Measurements from ENCODE around the gene CDKN2D.

The CDKN2D gene

DNA sequence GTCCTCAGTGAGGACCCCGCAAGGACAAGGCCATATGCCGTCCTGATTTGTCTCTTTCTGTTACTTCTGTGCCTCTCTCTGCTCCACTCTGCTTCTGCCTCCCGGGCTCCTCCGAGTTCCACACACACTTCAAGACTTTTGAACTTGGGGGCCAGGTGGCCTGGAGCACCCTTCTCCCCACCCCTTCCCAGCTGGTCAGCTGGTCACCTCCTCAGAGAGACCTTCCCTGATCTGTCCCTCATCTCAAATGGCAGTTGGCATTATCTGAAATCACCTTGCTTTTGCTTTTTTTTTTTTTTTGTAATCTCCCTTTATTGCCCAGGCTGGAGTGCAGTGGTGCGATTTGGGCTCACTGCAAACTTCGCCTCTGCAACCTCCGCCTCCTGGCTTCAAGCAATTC, 49.4 kb downstream of the CDKN2D start:
- no peak overlapping the region for H3K4me3 ChIP-seq (ENCODE audit: low read depth, low read length)
- TF ChIP-seq CTCF (IDR thresholded peaks at IDR 0.05; ENCODE audit: low read depth, low read length) = no peak

DNA sequence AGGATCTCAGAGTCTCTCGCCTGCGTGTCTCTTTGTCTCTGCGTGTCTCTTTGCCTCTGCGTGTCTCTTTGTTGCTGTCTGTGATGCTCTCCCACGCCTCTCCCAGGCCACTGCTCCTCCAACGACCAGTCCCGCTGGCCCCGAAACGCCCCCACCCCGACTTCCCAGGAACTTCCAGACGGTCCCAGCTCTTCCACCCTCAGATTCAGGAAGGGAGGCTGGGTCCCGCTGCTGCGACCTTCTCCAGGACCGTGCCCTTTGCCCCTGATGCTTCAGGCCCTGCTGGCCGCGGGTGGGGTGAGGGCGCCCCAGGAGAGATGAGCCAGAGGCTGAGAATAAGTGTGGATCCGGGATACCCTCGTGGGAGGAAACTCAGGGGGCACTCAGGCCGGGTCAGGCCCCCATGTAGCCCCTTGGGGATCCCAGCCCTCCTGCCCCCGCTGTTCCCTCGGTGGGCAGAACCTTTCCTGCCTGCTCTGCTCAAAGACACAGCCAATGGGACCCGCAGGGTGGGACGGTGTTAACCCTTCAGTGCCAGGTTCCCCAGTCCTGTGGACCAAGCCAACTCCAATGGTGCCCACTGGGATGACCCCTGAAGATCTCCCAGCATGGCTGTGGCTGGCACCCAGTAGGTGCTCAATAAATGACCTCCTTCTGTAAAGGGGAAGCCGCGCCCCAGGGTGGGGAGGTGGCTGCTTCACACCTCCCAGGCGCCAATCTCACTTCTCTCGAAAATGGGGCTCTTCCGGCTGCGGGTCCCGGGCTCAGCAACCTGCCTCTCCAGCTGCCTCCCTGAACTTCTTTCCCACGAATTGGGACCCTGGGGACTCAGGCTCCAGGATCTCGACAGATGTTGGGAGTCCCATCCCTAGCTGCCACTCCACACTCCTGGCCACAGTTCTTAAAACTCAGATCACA, 50.1 kb downstream of the CDKN2D start:
- no peak for TF ChIP-seq CTCF (IDR thresholded peaks at IDR 0.05; ENCODE audit: low read depth, low read length)
- no peak overlapping the region for H3K4me3 ChIP-seq (ENCODE audit: low read depth, low read length)

DNA sequence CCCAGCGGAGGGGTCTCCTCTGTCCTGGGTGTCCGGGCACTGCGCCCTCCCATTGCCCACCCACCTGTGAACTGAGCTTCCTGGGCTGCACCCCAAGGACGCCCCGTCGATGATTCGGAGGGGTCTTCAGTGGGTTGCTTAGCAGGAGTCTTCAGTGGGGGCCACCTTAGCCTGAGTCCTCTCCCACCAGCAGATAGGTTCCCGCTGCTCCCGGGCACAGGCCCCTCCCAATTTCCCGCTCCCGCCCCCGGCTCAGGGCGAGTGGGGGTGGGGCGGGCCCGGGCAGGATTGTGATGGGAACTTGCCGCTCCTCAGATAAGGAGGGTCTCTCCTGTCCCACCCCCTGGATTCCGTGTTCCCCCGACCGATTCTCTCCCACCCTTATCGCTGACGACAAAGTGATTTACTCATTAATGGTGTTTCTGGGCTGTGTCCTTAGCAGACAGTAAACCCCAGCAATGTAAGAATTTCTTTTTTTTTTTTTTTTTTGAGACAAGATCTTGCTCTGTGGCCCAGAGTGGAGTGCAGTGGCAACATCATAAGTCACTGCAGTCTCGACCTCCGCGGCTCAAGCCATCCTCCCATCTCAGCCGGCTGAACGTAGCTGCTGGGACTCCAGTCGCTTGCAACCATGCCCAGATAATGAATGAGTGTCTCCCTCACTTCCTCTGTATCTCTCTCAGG, 50.9 kb downstream of the CDKN2D start:
- H3K4me3 ChIP-seq (ENCODE audit: low read depth, low read length) = peak overlapping the region; percentile 40
- no peak for TF ChIP-seq CTCF (IDR thresholded peaks at IDR 0.05; ENCODE audit: low read depth, low read length)

DNA sequence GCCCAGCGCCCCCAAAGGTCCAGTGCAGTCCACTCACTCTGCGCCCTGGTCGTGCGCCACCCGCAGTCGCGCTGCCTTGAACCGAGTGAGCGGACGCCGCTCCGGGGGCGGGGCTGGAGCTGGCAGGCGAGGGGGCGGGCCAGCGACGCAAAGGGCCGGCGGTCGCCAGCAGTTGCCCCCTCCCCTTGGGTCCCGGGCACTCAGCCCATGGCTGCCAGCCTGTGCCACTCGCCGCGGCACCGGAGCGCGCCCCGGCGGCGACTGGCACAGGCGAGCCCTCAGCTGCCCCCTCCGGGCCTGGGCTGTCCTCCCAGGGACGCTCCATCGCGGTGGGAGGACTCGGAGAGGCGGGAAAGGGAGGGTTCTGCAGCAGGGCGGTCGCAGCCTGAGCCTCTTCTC, 51.4 kb downstream of the CDKN2D start, which contains the start of gene S1PR5:
Gene S1PR5 (minus strand): TSS at position 87 of the 399 bp plus-strand sequence. CDS start 2,436 bp downstream, outside the sequence.
- peak within 1 kb of the TSS; percentile 40 for H3K4me3 ChIP-seq (ENCODE audit: low read depth, low read length)
- TF ChIP-seq CTCF (IDR thresholded peaks at IDR 0.05; ENCODE audit: low read depth, low read length) = no peak

GRCh38 chr19:10516671-10517286, 52.0 kb downstream of the CDKN2D start:
- H3K4me3 ChIP-seq (ENCODE audit: low read depth, low read length) = peak overlapping the region; percentile 40
- TF ChIP-seq CTCF (IDR thresholded peaks at IDR 0.05; ENCODE audit: low read depth, low read length) = no peak
